HG03095 (cell line): ENCODE data around the gene IL36RN.

ENCODE experiments used
- ATAC-seq: cut with Tn5 transposase; IDR thresholded peaks from one replicate; pipeline ENCODE4 v1.9.1; 2021; ENCODE audit warnings: moderate library complexity; ENCODE audit not compliant: unreplicated experiment

IL36RN gene

DNA sequence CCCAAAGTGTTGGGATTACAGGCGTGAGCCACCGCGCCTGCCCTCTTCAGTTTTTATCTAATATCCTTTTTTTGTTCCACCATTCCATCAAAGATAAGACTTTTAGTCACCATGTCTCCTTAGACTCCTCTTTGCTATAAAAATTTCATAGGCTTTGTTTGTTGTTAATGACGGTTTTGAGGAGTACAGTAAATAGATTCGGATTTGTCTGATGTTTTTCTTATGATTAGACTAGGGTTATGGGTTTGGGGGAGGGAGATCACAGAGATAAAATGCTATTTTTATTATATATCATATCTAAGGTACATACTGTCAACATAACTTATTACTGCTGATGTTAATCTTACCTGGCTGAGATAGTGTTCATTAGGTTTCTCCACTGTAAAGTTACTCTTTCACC lies 12.5 kb upstream of the IL36RN start:
- ATAC-seq = no peak

- no peak for ATAC-seq
Measured at GRCh38 chr2:113050921-113051895, 7.8 kb upstream of the IL36RN start.

DNA sequence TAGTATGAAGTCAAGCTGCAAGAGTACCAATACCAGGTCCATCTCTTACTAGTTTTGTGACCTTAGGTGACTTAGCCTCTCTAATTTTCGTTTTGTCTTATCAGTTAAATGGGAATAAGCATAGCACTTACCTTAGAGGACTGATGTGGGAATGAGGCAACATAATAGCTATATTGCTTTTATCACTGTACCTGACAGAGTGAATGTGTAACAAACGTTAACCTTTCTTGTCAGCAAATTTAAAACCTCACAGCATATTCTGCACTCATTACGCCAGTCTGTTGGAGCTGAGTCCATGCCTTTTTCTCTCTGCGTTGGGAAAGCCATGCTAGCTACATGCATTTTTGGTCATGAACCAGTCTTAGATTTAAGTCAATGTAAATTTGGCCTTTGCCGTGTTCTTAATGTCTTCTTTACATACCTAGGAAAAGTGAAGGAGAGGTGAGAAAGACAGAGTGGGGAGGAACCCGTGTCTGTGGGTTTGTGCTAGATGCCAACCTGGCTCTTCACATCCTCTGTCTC lies 6.5 kb upstream of the IL36RN start, which contains the start of gene IL36B:
Gene IL36B, minus strand, starts transcription at position 472 of the 522 bp plus-strand sequence.
- ATAC-seq = no peak

DNA sequence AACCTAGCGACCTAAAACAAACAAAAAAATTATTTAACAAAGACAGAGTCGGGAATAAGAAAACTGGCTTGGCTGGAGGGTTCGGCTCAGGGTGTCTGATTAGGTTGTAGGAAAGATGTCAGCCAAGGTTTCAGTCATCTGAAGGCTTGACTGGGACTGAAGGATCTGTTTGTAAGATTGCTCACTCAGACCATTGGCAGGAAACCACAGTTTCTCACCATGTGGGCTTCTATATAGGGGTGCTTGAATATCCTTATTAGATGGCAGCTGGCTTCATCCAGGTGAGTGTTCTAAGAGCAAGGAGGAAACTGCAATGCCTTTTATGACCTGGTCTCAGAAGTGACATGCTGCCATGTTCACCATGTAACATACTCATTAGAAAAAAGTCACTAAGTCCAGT lies 5.3 kb upstream of the IL36RN start:
- no peak for ATAC-seq

DNA sequence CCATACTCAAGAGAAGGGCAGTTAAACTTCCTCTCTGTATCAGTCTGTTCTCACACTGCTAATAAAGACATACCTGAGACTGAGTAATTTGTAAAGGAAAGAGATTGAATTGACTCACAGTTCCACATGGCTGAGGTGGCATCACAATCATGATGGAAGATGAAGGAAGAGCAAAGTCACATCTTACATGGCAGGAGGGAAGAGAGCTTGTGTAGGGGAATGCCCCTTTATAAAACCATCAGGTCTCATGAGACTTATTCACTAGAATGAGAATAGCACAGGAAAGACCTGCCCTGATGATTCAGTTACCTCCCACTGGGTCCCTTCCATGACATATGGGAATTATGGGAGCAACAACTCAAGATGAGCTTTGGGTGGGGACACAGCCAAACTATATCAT lies 4.9 kb upstream of the IL36RN start:
- no peak for ATAC-seq

- ATAC-seq = no peak
Measured at GRCh38 chr2:113056521-113056920, 2.5 kb upstream of the IL36RN start.

DNA sequence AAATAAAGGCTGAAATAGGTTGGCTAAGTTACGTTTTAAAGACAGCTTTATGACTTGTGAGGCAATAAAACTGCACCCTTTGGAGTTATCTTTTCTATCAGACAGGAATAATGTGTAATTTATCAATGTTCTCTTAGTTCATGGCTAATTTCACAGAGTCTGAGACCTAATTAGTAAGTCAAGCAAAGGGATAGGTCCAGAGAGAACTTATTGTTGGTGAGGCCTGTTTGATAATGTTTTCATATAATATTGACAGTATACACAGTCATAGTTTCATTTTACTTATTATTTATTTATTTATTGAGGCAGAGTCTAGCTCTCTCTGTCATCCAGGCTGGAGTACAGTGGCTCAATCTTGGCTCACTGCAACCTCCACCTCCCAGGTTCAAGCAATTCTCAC lies 1.9 kb upstream of the IL36RN start:
- no peak for ATAC-seq

- ATAC-seq = no peak
Measured at GRCh38 chr2:113058411-113058994, 495 bp upstream of the IL36RN start.

GRCh38 chr2:113060396-113060795 lies 1.4 kb downstream of the IL36RN start:
- no peak for ATAC-seq

DNA sequence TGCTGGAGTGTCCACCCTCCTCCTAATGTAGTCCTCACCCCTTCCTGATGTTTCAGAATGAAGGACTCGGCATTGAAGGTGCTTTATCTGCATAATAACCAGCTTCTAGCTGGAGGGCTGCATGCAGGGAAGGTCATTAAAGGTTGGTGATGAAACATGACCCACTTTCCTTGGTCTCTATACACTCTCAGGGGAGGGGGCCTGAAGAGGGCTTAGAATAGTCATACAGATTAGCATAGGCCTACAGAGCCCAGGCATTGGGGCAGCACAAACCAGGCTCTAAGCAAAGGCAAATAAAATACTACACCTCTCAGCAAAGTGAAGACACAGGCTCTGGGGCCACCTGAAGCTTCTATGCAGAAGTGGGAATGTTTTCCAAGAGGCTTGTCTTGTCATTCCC lies 1.8 kb downstream of the IL36RN start:
- ATAC-seq = no peak

DNA sequence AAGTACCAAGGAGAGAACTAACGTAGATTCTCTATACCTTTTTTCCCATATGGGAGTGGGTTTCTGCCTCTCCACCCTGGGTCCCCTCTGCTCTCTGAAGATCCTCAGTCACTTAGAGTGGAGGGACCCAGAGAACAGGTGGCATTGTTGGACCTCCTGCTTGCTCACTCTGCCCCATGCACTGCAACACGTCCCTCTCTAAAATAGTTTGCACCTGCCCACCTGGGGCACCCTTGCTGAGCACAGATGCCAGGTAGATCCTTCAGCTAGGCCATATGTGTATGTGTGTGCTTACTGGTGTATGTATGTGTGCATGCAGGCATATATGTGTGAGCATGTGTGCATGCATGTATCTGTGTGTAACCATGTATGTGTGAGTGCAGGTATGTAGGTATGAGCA lies 2.2 kb downstream of the IL36RN start:
- no peak for ATAC-seq

DNA sequence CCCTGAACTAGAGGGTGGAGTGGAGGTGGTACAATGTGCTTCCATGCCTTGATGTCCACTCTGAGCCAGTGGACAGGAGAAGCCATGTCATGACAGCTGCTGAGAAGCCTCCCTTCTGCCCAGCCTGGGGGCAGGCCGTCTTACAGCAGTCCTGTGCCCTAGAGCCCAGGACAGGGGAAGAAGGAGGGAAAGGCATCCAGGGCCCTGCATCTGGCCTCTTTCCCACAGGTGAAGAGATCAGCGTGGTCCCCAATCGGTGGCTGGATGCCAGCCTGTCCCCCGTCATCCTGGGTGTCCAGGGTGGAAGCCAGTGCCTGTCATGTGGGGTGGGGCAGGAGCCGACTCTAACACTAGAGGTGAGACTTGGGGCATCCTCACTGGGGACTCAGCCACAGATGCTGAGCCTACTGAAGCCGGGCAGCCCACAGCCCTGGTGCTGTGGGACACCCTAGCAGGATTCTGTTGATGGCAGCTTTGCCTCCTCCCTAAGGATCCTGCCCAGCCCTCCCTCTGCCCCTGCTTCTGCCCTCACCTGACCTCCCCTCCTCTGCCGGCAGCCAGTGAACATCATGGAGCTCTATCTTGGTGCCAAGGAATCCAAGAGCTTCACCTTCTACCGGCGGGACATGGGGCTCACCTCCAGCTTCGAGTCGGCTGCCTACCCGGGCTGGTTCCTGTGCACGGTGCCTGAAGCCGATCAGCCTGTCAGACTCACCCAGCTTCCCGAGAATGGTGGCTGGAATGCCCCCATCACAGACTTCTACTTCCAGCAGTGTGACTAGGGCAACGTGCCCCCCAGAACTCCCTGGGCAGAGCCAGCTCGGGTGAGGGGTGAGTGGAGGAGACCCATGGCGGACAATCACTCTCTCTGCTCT lies 3.1 kb downstream of the IL36RN start:
- ATAC-seq = no peak

GRCh38 chr2:113064281-113064680 lies 5.3 kb downstream of the IL36RN start:
- ATAC-seq = no peak

DNA sequence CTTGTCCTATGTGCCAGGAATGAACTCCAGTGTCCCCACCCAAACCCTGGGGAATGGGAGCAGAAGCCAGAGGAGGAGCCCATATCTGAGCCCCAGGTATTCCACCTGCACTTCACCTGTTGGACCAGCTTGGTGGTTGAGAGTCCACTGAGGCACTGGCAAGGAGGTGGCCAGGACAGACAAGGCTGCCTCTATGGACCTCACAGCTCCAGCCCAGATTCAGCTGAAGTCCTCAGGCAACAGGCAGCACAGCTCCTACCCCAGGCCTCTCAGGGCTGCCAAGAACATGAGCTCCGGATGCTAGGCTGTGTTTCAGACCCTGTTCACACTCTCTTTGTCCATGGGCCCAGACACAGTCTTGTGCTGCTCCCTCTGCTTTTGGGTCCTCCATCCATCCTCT lies 5.9 kb downstream of the IL36RN start:
- no peak for ATAC-seq

- ATAC-seq = no peak
Measured at GRCh38 chr2:113067681-113068080, 8.7 kb downstream of the IL36RN start, which contains the start of gene IL1F10. Gene IL1F10 (plus strand): TSS chr2:113067970. CDS start chr2:113072739, 4,769 bp downstream.

DNA sequence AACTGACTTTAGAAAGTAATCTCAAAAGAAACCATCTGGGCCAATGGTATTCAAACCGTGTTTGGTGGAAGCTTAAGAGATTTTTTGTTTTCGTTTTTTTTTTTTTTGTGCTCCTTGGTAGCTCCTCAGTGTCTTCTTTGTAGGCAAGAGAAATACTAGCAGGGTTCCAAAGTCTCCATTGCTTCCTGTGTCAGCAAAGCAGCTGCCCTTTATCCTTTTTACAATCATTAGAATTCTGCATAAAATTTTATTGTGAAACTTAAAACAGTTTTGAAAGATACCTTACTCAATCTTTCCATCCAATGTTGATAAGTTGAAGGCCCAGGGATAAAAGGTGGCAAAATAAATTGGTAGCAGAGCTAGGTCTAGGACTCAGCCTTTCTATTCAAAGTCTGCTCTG lies 9.3 kb downstream of the IL36RN start:
- ATAC-seq = no peak

GRCh38 chr2:113068706-113069485 lies 9.9 kb downstream of the IL36RN start:
- ATAC-seq = no peak

- ATAC-seq = no peak
Measured at GRCh38 chr2:113069676-113070605, 10.9 kb downstream of the IL36RN start.

GRCh38 chr2:113070606-113070975 lies 11.6 kb downstream of the IL36RN start:
- ATAC-seq = no peak
